Endodermal cell (in vitro differentiated cells): ENCODE measurements around the gene DNAH1. TPM values are rescaled to one million over a fixed set of nuclear protein-coding genes. Genes with fewer than 3 reads are reported as not detected.
"Not testable (repeated sequence)": the region's sequence is repeated elsewhere in the genome, so short reads cannot be mapped to it uniquely, and the experiment has no call there.

Source experiments
- DNase-seq: peaks from one replicate; pipeline ENCODE4 v3.0.0-alpha.2; 2017
- H3K27ac ChIP-seq: 2 replicates; pipeline ENCODE4 v1.5.1; 2013; ENCODE audit warnings: mild to moderate bottlenecking, low read depth, low read length, moderate library complexity
- H3K27me3 ChIP-seq: 2 replicates; pipeline ENCODE4 v1.6.1; 2013; ENCODE audit warnings: mild to moderate bottlenecking, low read length, moderate library complexity; ENCODE audit not compliant: insufficient read depth, control insufficient read depth, poor library complexity, severe bottlenecking
- H3K36me3 ChIP-seq: 2 replicates; pipeline ENCODE4 v1.7.0; 2013; ENCODE audit warnings: mild to moderate bottlenecking, low read length, moderate library complexity; ENCODE audit not compliant: control insufficient read depth, insufficient read depth
- H3K4me1 ChIP-seq: one replicate; pipeline ENCODE4 v1.7.0; 2013; ENCODE audit warnings: low read length; ENCODE audit not compliant: control insufficient read depth, insufficient read depth
- H3K4me3 ChIP-seq: 2 replicates; pipeline ENCODE4 v1.5.1; 2013; ENCODE audit warnings: mild to moderate bottlenecking, low read length, moderate library complexity
- H3K9ac ChIP-seq: 2 replicates; pipeline ENCODE4 v1.6.1; 2013; ENCODE audit warnings: mild to moderate bottlenecking, low read length, moderate library complexity; ENCODE audit not compliant: poor library complexity, severe bottlenecking; ENCODE audit errors: extremely low read depth
- H3K9me3 ChIP-seq: 2 replicates; pipeline ENCODE4 v1.6.1; 2013; ENCODE audit warnings: mild to moderate bottlenecking, low read length, moderate library complexity; ENCODE audit not compliant: control insufficient read depth
- H3K27ac Mint-ChIP-seq: 2 replicates; pipeline ENCODE4 v1.8.0; 2020; ENCODE audit warnings: mixed read lengths
- H3K27me3 Mint-ChIP-seq: 2 replicates; pipeline ENCODE4 v1.8.0; 2021; ENCODE audit warnings: mild to moderate bottlenecking, mixed read lengths; ENCODE audit not compliant: insufficient read depth
- H3K36me3 Mint-ChIP-seq: 2 replicates; pipeline ENCODE4 v1.8.0; 2020; ENCODE audit warnings: low read depth, mixed read lengths
- H3K4me1 Mint-ChIP-seq: 2 replicates; pipeline ENCODE4 v1.8.0; 2020; ENCODE audit warnings: mixed read lengths
- H3K4me3 Mint-ChIP-seq: 2 replicates; pipeline ENCODE4 v1.8.0; 2020; ENCODE audit warnings: mild to moderate bottlenecking, moderate library complexity, mixed read lengths
- H3K9me3 Mint-ChIP-seq: 2 replicates; pipeline ENCODE4 v1.8.0; 2020; ENCODE audit warnings: mild to moderate bottlenecking, mixed read lengths
- CTCF ChIP-seq: fragments of 200-600 bp; sonication (generic); conservative IDR thresholded peaks from 2 replicates; pipeline ENCODE4 v1.5.0; 2021; ENCODE audit warnings: antibody characterized with exemption, mild to moderate bottlenecking
- WGBS, 2 experiments: methylation state at CpG; one replicate each; pipeline versions ENCODE4 v1.1.5 to v1.1.7; 2013; ENCODE audit warnings: missing lambda C conversion rate in 2 of 2, mixed read lengths in 1 of 2; ENCODE audit not compliant: insufficient coverage in 1 of 2, insufficient read length in 1 of 2; 5-methylcytosine and 5-hydroxymethylcytosine counted together
- total RNA-seq, 2 donors: library from RNA; stranded (reverse); fragmentation: NEBNext Ultra II Directional in 1 of 2; extraction: Animal tissue kit (Norgen Biotek cat#: 25700) in 1 of 2; gene quantifications; 2 replicates in 1 of 2; 3 replicates in 1 of 2; pipeline ENCODE4 v1.2.1, GENCODE V29; 2021

The DNAH1 gene
- total RNA-seq, 2 donors from 2014 or later = 4.9 to 5.5 TPM

GRCh38 chr3:52270252-52270754 is 45.8 kb upstream of the DNAH1 start:
- H3K4me1 Mint-ChIP-seq = no peaks in the 10 kb centered on the region
- H3K36me3 Mint-ChIP-seq = peaks cover 76% of the 10 kb centered on the region
- H3K27me3 ChIP-seq = no peaks in the 10 kb centered on the region
- H3K36me3 ChIP-seq = peaks cover 83% of the 10 kb centered on the region
- no peak overlapping the region for H3K4me3 Mint-ChIP-seq
- H3K4me1 ChIP-seq = no peaks in the 10 kb centered on the region
- H3K27me3 Mint-ChIP-seq = no peaks in the 10 kb centered on the region
- WGBS, 2 experiments = 94 to 100% methylated on average over 7 to 9 of the region's 9 CpGs
- no peak for DNase-seq
- H3K9ac ChIP-seq = no peak overlapping the region
- no peaks in the 10 kb centered on the region for H3K9me3 Mint-ChIP-seq
- H3K27ac ChIP-seq = no peak overlapping the region
- TF ChIP-seq CTCF = no peak
- no peak overlapping the region for H3K4me3 ChIP-seq
- H3K27ac Mint-ChIP-seq = no peak overlapping the region
- H3K9me3 ChIP-seq = no peaks in the 10 kb centered on the region

DNA sequence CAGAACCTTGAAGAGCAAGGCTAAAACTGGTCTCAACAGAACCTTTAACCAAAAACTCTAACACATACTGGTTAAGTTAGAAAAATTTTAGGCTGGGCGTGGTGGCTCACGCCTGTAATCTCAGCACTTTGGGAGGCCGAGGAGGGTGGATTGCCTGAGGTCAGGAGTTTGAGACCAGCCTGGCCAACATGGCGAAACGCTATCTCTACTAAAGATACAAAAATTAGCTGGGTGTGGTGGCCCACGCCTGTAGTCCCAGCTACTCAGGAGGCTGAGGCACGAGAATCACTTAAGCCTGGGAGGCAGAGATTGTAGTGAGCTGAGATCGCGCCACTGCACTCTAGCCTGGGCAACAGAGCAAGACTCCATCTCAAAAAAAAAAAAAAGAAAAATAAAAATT is 43.9 kb upstream of the DNAH1 start:
- H3K27ac ChIP-seq, H3K4me3 Mint-ChIP-seq, H3K4me1 Mint-ChIP-seq, H3K27me3 Mint-ChIP-seq, DNase-seq, H3K27me3 ChIP-seq, H3K9me3 ChIP-seq, H3K9me3 Mint-ChIP-seq, H3K27ac Mint-ChIP-seq, H3K9ac ChIP-seq, H3K4me3 ChIP-seq, H3K4me1 ChIP-seq: not testable (repeated sequence)
- H3K36me3 ChIP-seq = peaks cover 75% of the 10 kb centered on the region
- H3K36me3 Mint-ChIP-seq = peaks cover 62% of the 10 kb centered on the region
- WGBS, 2 experiments = 87 to 97% methylated on average over 5 to 7 of the region's 9 CpGs

- Histone ChIP-seq H3K4me1 (no peaks in the 10 kb centered on the region), H3K27me3 (no peaks in the 10 kb centered on the region), H3K9ac (no peak overlapping the region), H3K27ac (no peak overlapping the region), H3K9me3 (no peaks in the 10 kb centered on the region), H3K36me3 (peaks cover 72% of the 10 kb centered on the region), H3K4me3 (no peak overlapping the region)
- no peak for TF ChIP-seq CTCF
- Mint-ChIP-seq H3K4me3 (no peak overlapping the region), H3K27me3 (no peaks in the 10 kb centered on the region), H3K9me3 (no peaks in the 10 kb centered on the region), H3K36me3 (peaks cover 56% of the 10 kb centered on the region), H3K4me1 (peaks cover 10% of the 10 kb centered on the region), H3K27ac (no peak overlapping the region)
- 95 to 100% methylated on average over 3 of the region's 3 CpGs for WGBS, 2 experiments
- DNase-seq = no peak
Measured at GRCh38 chr3:52272831-52273230, 43.3 kb upstream of the DNAH1 start.

GRCh38 chr3:52274781-52275180 is 41.3 kb upstream of the DNAH1 start:
- peaks cover 52% of the 10 kb centered on the region for H3K36me3 ChIP-seq
- Mint-ChIP-seq H3K27ac (peak overlapping the region; percentile 55), H3K36me3 (peaks cover 44% of the 10 kb centered on the region), H3K4me1 (peaks cover 18% of the 10 kb centered on the region)
- 93 to 98% methylated on average over 6 to 18 of the region's 18 CpGs for WGBS, 2 experiments
- not testable (repeated sequence) for H3K9ac ChIP-seq, H3K4me3 Mint-ChIP-seq, H3K27ac ChIP-seq, H3K27me3 ChIP-seq, H3K9me3 ChIP-seq, H3K27me3 Mint-ChIP-seq, H3K4me3 ChIP-seq, H3K9me3 Mint-ChIP-seq, H3K4me1 ChIP-seq, DNase-seq
